Transverse colon (tissue), 4 donors: ENCODE data around the gene VAX1.

Source experiments
- CTCF ChIP-seq, 5 experiments: fragments of 200-600 bp in 3 of 5; fragments of 450-650 bp in 2 of 5; sonication (generic) in 3 of 5; IDR thresholded peaks; 1 replicate in 2 of 5; 2 replicates in 3 of 5; pipeline ENCODE4 v1.5.1; 2016 to 2017; ENCODE audit warnings: antibody characterized with exemption in 5 of 5, inconsistent platforms in 3 of 5, mild to moderate bottlenecking in 2 of 5, moderate library complexity in 1 of 5
- EP300 ChIP-seq: sonication (generic); formaldehyde crosslinking; IDR thresholded peaks from one replicate; pipeline ENCODE4 v1.6.1; 2017; ENCODE audit warnings: antibody characterized with exemption, low read depth
- POLR2A ChIP-seq: fragments of 450-650 bp; IDR thresholded peaks from one replicate; pipeline ENCODE4 v1.6.1; 2016; ENCODE audit warnings: antibody characterized with exemption, mild to moderate bottlenecking, moderate library complexity
- POLR2AphosphoS5 ChIP-seq, 3 donors: sonication (generic); formaldehyde crosslinking; IDR thresholded peaks; one replicate each; pipeline ENCODE4 v1.6.1; 2016; ENCODE audit warnings: antibody characterized with exemption in 3 of 3

DNA sequence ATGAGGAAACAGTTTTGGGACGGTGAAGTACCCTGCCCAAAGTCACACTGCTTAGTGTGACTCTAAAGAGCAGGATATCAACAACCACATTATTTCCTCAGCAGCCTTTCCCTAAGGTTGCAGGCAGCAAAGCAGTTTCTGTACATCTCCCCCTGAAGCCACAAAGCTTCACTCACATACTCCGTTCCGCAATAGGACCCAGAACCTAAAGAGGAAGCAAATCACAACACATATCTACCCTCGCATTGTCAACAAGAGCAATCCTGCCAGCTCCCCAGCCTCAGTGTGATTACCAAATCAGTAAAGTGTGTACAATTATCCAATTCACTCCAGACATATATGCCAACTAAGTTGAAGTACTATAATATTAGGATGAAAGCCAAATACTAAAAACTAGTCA, 30.8 kb downstream of the VAX1 start:
- TF ChIP-seq CTCF (IDR thresholded peaks at IDR 0.05) = no peak
- TF ChIP-seq POLR2AphosphoS5 (IDR thresholded peaks at IDR 0.05) = no peak
- TF ChIP-seq POLR2A = no peak
- no peak for TF ChIP-seq EP300
